Neuronal stem cell (in vitro differentiated cells): Measurements from ENCODE around the gene SIGLEC1.

Experiments
- DNase-seq: peaks from one replicate; pipeline ENCODE4 v3.0.0-alpha.2; 2013; ENCODE audit warnings: low spot score
- H2AFZ ChIP-seq: one replicate; pipeline ENCODE4 v1.6.1; 2013; ENCODE audit warnings: mild to moderate bottlenecking, low read length, inconsistent platforms
- H2AK5ac ChIP-seq: 2 replicates; pipeline ENCODE4 v1.6.1; 2013; ENCODE audit warnings: low read depth, mild to moderate bottlenecking, inconsistent platforms, low read length, moderate library complexity, mixed read lengths
- H2BK120ac ChIP-seq: 2 replicates; pipeline ENCODE4 v1.6.1; 2013; ENCODE audit warnings: low read depth, mild to moderate bottlenecking, inconsistent platforms, low read length, moderate library complexity, mixed read lengths
- H2BK12ac ChIP-seq: one replicate; pipeline ENCODE4 v1.6.1; 2013; ENCODE audit warnings: low read length, inconsistent platforms
- H2BK15ac ChIP-seq: 2 replicates; pipeline ENCODE4 v1.6.1; 2013; ENCODE audit warnings: mild to moderate bottlenecking, low read length, inconsistent platforms, mixed read lengths
- H2BK5ac ChIP-seq: one replicate; pipeline ENCODE4 v1.6.1; 2013; ENCODE audit warnings: inconsistent platforms, mild to moderate bottlenecking, low read length, moderate library complexity
- H3K14ac ChIP-seq: one replicate; pipeline ENCODE4 v1.6.1; 2013; ENCODE audit warnings: low read length, inconsistent platforms
- H3K18ac ChIP-seq: 2 replicates; pipeline ENCODE4 v1.6.1; 2013; ENCODE audit warnings: low read length, inconsistent platforms
- H3K23ac ChIP-seq: 2 replicates; pipeline ENCODE4 v1.6.1; 2013; ENCODE audit warnings: low read depth, mild to moderate bottlenecking, mixed read lengths, low read length, inconsistent platforms; ENCODE audit not compliant: poor library complexity
- H3K27ac ChIP-seq: replicated peaks from 3 replicates; pipeline ENCODE4 v1.5.1; 2013; ENCODE audit warnings: low read length, inconsistent platforms
- H3K27me3 ChIP-seq, 3 experiments: 2 replicates each; pipeline ENCODE4 v1.6.1; 2013; ENCODE audit warnings: low read length in 3 of 3, mild to moderate bottlenecking in 2 of 3, inconsistent platforms in 1 of 3, low read depth in 1 of 3, mixed read lengths in 1 of 3, moderate library complexity in 1 of 3; ENCODE audit not compliant: control insufficient read depth in 3 of 3, insufficient read depth in 3 of 3
- H3K36me3 ChIP-seq, 2 donors: replicated peaks in 1 of 2; 2 replicates each; pipeline ENCODE4 v1.6.1; 2013; ENCODE audit warnings: low read length in 2 of 2; ENCODE audit not compliant: control insufficient read depth in 2 of 2, insufficient read depth in 2 of 2
- H3K4ac ChIP-seq: 2 replicates; pipeline ENCODE4 v1.6.1; 2013; ENCODE audit warnings: inconsistent platforms, mild to moderate bottlenecking, low read length, moderate library complexity
- H3K4me1 ChIP-seq, 2 donors: 1 replicate in 1 of 2; 2 replicates in 1 of 2; pipeline ENCODE4 v1.6.1; 2013; ENCODE audit warnings: low read length in 2 of 2, low read depth in 1 of 2; ENCODE audit not compliant: control insufficient read depth in 2 of 2, insufficient read depth in 1 of 2
- H3K4me2 ChIP-seq: one replicate; pipeline ENCODE4 v1.6.1; 2013; ENCODE audit warnings: mild to moderate bottlenecking, low read length, inconsistent platforms; ENCODE audit not compliant: insufficient read depth, poor library complexity, severe bottlenecking
- H3K4me3 ChIP-seq, 2 donors: 2 replicates each; pipeline ENCODE4 v1.5.1; 2013; ENCODE audit warnings: low read length in 2 of 2, mild to moderate bottlenecking in 2 of 2, inconsistent platforms in 1 of 2, moderate library complexity in 1 of 2
- H3K79me1 ChIP-seq: one replicate; pipeline ENCODE4 v1.6.1; 2013; ENCODE audit warnings: low read depth, mild to moderate bottlenecking, inconsistent platforms, low read length, moderate library complexity
- H3K9ac ChIP-seq: one replicate; pipeline ENCODE4 v1.6.1; 2013; ENCODE audit warnings: mild to moderate bottlenecking, low read depth, low read length, inconsistent platforms; ENCODE audit not compliant: poor library complexity
- H3K9me3 ChIP-seq, 2 donors: replicated peaks in 1 of 2; 2 replicates each; pipeline versions ENCODE3 to v1.6.1; 2013; ENCODE audit warnings: low read length in 2 of 2, mild to moderate bottlenecking in 2 of 2, inconsistent platforms in 1 of 2, low read depth in 1 of 2, mixed read lengths in 1 of 2, moderate library complexity in 1 of 2; ENCODE audit not compliant: control insufficient read depth in 2 of 2, insufficient read depth in 1 of 2
- H4K8ac ChIP-seq: one replicate; pipeline ENCODE4 v1.6.1; 2013; ENCODE audit warnings: low read depth, mild to moderate bottlenecking, inconsistent platforms, low read length, moderate library complexity
- H4K91ac ChIP-seq: one replicate; pipeline ENCODE4 v1.6.1; 2013; ENCODE audit warnings: low read length, low read depth, mild to moderate bottlenecking, inconsistent platforms; ENCODE audit not compliant: poor library complexity
- WGBS, 2 donors: extraction: QIAGEN DNeasy Blood & Tissue Kit; methylation state at CpG; one replicate each; pipeline ENCODE4 v1.1.7; 2013; ENCODE audit warnings: missing lambda C conversion rate in 2 of 2, mixed read lengths in 1 of 2; ENCODE audit not compliant: insufficient read length in 2 of 2, insufficient replicate concordance in 1 of 2; ENCODE audit errors: extremely low coverage in 2 of 2; 5-methylcytosine and 5-hydroxymethylcytosine counted together

SIGLEC1 gene

GRCh38 chr20:3673221-3674070 is 39.0 kb downstream of the SIGLEC1 start:
- Histone ChIP-seq H3K27me3 (peaks cover 5 to 83% (median 41%) of the 10 kb centered on the region in 3 experiments), H2BK120ac (no peak overlapping the region), H2BK5ac (no peak overlapping the region), H3K9ac (peak overlapping the region; percentile 68), H2AFZ (no peak overlapping the region), H4K91ac (no peak overlapping the region), H3K9me3 (no peaks in the 10 kb centered on the region), H2BK12ac (peak overlapping the region; percentile 35), H3K23ac (no peak overlapping the region), H3K4me3 (no peak overlapping the region), H3K18ac (peak overlapping the region; percentile 16), H3K79me1 (no peaks in the 10 kb centered on the region), H3K4me1 (peaks cover 0 to 6% of the 10 kb centered on the region in 2 donors), H2BK15ac (no peak overlapping the region), H3K27ac (no peak overlapping the region), H4K8ac (peak overlapping the region; percentile 58), H3K4ac (no peak overlapping the region), H2AK5ac (no peak overlapping the region), H3K14ac (peak overlapping the region; percentile 67), H3K4me2 (peak overlapping the region; percentile 80), H3K36me3 (no peaks in the 10 kb centered on the region)
- WGBS, 2 donors: no CpG with 5 or more reads among the region's 90 CpGs
- DNase-seq: no peak

DNA sequence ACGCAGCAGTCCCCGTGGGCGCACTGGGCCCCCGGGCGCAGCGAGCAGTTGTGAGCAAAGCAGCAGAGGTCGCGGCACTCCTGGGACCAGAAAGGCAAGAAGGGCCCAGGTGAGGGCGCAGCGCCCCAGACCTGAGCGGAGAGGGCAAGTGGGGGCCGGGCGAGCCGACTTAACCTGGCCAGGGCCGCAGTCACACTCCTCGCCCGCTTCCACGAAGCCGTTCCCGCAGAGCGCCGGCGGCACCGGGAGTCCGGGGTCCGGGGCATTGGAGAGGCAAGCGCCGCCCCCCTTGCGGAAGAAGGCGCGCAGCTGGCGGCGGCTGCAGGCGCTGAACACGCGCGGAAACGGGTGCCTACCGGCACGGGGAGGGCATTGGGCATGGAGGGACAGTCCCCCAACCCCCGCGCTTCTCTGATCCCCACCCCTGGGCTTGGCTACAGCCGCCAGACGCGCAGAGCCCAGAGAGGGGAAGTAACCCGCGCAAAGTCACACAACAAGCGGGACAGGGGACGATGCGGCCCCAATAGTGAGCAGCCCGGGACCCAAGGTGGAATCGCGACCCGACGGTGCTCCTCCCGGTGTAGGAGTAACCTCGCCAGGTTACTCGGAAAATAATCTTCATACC is 39.7 kb downstream of the SIGLEC1 start:
- Histone ChIP-seq H3K9ac (peak overlapping the region; percentile 60), H3K27me3 (peaks cover 5 to 79% (median 41%) of the 10 kb centered on the region in 3 experiments), H3K18ac (peak overlapping the region; percentile 90), H4K8ac (peak overlapping the region; percentile 17), H2AK5ac (no peak overlapping the region), H3K9me3 (no peaks in the 10 kb centered on the region), H3K4me2 (peak overlapping the region; percentile 80), H3K79me1 (no peaks in the 10 kb centered on the region), H3K4me3 (peak overlapping the region in 1 of 2 donors; percentile 69), H2BK5ac (peak overlapping the region; percentile 33), H4K91ac (no peak overlapping the region), H2BK120ac (no peak overlapping the region), H3K27ac (no peak overlapping the region), H3K36me3 (no peaks in the 10 kb centered on the region), H3K23ac (no peak overlapping the region), H3K14ac (no peak overlapping the region), H2BK15ac (peak overlapping the region; percentile 81), H2AFZ (peak overlapping the region; percentile 82), H3K4me1 (peaks cover 0 to 3% of the 10 kb centered on the region in 2 donors), H2BK12ac (no peak overlapping the region), H3K4ac (no peak overlapping the region)
- no CpG with 5 or more reads among the region's 58 CpGs for WGBS, 2 donors
- DNase-seq: no peak

- Histone ChIP-seq H3K9ac (peak overlapping the region; percentile 50), H3K18ac (peak overlapping the region; percentile 90), H2BK120ac (no peak overlapping the region), H2AFZ (peak overlapping the region; percentile 82), H3K9me3 (no peaks in the 10 kb centered on the region), H4K91ac (no peak overlapping the region), H3K79me1 (no peaks in the 10 kb centered on the region), H2BK15ac (peak overlapping the region; percentile 81), H3K4me3 (peak overlapping the region in 1 of 2 donors; percentile 69), H3K23ac (peak overlapping the region; percentile 0), H3K14ac (no peak overlapping the region), H4K8ac (no peak overlapping the region), H3K4me1 (peaks cover 0 to 3% of the 10 kb centered on the region in 2 donors), H3K27ac (no peak overlapping the region), H2BK12ac (no peak overlapping the region), H3K4me2 (peak overlapping the region; percentile 80), H2AK5ac (peak overlapping the region; percentile 8), H3K36me3 (no peaks in the 10 kb centered on the region), H2BK5ac (peak overlapping the region; percentile 33), H3K4ac (no peak overlapping the region), H3K27me3 (peaks cover 5 to 73% (median 41%) of the 10 kb centered on the region in 3 experiments)
- no CpG with 5 or more reads among the region's 23 CpGs for whole genome bisulfite sequencing, 2 donors
- DNase-seq: no peak
Measured at GRCh38 chr20:3671986-3672546, 40.3 kb downstream of the SIGLEC1 start.

DNA sequence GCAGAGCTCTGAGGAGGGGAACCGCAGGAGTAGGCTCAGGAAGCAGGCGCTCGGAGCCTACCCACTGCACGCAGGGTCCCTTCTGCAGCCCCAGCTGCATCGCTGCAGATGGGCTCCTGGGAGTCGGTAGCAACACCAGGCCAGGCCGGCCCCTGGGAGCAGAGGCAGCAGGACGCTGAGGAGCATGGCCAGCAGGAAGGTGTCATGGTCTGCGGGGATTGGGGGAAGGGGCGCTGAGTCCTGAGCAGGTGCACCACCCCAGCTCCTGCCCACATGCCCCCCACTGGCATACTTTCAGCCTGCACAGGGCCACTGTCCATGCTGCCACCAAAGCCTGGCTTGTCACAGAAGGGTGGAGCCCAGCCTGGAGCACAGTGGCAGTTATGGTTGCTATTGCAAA is 41.5 kb downstream of the SIGLEC1 start:
- Histone ChIP-seq H2AFZ (peak overlapping the region; percentile 63), H3K14ac (no peak overlapping the region), H4K8ac (no peak overlapping the region), H3K27ac (no peak overlapping the region), H2AK5ac (no peak overlapping the region), H3K27me3 (peaks cover 5 to 70% (median 40%) of the 10 kb centered on the region in 3 experiments), H4K91ac (peak overlapping the region; percentile 30), H3K9ac (no peak overlapping the region), H3K36me3 (no peaks in the 10 kb centered on the region), H2BK12ac (no peak overlapping the region), H3K23ac (no peak overlapping the region), H3K18ac (peak overlapping the region; percentile 44), H3K4ac (no peak overlapping the region), H3K4me3 (no peak overlapping the region), H2BK120ac (no peak overlapping the region), H2BK15ac (no peak overlapping the region), H3K79me1 (no peaks in the 10 kb centered on the region), H3K4me2 (no peak overlapping the region), H2BK5ac (no peak overlapping the region), H3K4me1 (peaks cover 0 to 2% of the 10 kb centered on the region in 2 donors), H3K9me3 (no peaks in the 10 kb centered on the region)
- WGBS, 2 donors: no CpG with 5 or more reads among the region's 10 CpGs
- no peak for DNase-seq
